IPS DF 6.9 (cell line): ENCODE measurements around the gene MNS1.
"Not testable (repeated sequence)": the region's sequence is repeated elsewhere in the genome, so short reads cannot be mapped to it uniquely, and the experiment has no call there.

Experiments
- DNase-seq: peaks from one replicate; pipeline ENCODE4 v3.0.0-alpha.2; 2013; ENCODE audit warnings: low read depth, low spot score
- H3K27ac ChIP-seq: one replicate; pipeline ENCODE4 v1.5.1; 2013; ENCODE audit warnings: low read length, control low read depth
- H3K27me3 ChIP-seq: 2 replicates; pipeline ENCODE4 v1.6.1; 2013; ENCODE audit warnings: mild to moderate bottlenecking, low read length; ENCODE audit not compliant: control insufficient read depth, insufficient read depth
- H3K36me3 ChIP-seq: 2 replicates; pipeline ENCODE4 v1.6.1; 2013; ENCODE audit warnings: low read length; ENCODE audit not compliant: control insufficient read depth, insufficient read depth
- H3K4me1 ChIP-seq: 2 replicates; pipeline ENCODE4 v1.6.1; 2013; ENCODE audit warnings: low read length; ENCODE audit not compliant: control insufficient read depth, insufficient read depth
- H3K4me3 ChIP-seq: 2 replicates; pipeline ENCODE4 v1.5.1; 2013; ENCODE audit warnings: mild to moderate bottlenecking, low read length
- H3K9me3 ChIP-seq: 2 replicates; pipeline ENCODE4 v1.6.1; 2013; ENCODE audit warnings: low read length, inconsistent platforms; ENCODE audit not compliant: control insufficient read depth, insufficient read depth
- WGBS: extraction: QIAGEN DNeasy Blood & Tissue Kit; methylation state at CpG from one replicate; pipeline ENCODE4 v1.1.7; 2013; ENCODE audit warnings: mixed read lengths, missing lambda C conversion rate; ENCODE audit not compliant: insufficient read length, insufficient coverage; 5-methylcytosine and 5-hydroxymethylcytosine counted together

The MNS1 gene

DNA sequence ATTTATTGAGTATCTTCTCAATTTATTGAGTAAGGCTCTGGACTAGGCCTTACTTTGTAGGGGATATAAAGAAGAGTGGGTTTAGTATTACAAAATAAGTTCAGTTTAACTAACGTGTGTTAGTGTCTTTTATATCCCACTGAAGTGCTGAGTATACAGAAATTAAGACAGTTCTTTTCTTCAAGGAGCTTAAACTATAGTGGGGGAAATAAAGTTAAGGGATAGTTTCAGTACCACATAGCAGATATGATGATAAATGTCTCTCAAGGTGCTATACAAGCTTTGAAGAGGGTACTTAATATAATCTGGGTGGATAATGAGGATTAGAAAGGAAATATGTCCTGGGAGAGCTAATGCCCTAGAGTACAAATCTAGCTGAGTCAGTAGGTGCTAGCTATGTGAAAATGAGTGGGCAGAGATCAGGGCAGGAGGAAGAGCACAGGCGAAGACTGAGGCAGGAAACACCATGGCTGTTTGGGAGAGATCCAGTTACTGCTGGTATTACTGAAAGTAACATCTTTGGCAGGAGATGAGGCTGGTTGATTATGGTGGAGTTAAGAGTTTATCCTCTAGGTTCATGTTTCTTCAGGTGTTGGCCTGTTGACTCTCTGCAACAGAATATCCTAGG lies 53.7 kb downstream of the MNS1 start:
- Histone ChIP-seq H3K4me3 (no peak overlapping the region), H3K27me3 (no peaks in the 10 kb centered on the region), H3K4me1 (no peaks in the 10 kb centered on the region), H3K36me3 (no peaks in the 10 kb centered on the region), H3K27ac (no peak overlapping the region), H3K9me3 (no peaks in the 10 kb centered on the region)
- no peak for DNase-seq
- whole genome bisulfite sequencing, result no CpG with 5 or more reads among the region's 2 CpGs

DNA sequence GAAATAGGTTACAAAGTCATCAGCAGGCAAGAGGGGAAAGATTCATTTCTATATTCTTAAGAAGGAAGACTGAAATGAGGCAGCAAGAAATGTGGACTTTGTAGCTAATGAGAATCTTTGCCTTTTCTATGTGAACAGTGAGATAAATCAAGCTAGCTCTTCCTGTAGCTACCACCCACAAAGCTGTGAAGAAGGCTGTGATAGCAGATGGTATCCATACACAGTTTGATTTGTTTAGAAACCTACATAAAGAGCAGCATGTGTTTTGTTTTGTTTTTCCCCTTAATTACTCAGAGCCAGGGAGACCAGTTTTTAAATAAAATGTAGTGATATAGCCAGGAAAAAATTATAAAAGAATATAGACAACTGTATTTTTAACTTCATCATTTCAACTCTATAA lies 54.2 kb downstream of the MNS1 start:
- no peaks in the 10 kb centered on the region for H3K4me1 ChIP-seq

DNA sequence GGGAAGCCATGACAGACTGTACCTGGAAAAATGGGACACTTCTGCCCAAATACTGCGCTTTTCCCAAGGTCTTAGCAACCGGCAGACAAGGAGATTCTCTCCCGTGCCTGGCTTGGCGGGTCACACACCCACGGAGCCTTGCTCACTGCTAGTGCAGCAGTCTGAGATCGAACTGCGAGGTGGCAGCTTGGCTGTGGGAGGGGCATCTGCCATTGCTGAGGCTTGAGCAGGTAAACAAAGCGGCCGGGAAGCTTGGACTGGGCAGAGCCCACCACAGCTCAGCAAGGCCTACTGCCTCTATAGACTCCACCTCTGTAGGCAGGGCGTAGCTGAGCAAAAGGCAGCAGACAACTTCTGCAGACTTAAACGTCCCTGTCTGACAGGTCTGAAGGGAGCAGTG lies 65.7 kb downstream of the MNS1 start:
- not testable (repeated sequence) for DNase-seq, H3K27ac ChIP-seq, H3K27me3 ChIP-seq, H3K4me3 ChIP-seq, H3K36me3 ChIP-seq, H3K4me1 ChIP-seq, H3K9me3 ChIP-seq
- no CpG with 5 or more reads among the region's 11 CpGs for WGBS

More for the DNA sequence above, 54.2 kb downstream of the MNS1 start:
- no peak overlapping the region for H3K27ac ChIP-seq
- H3K9me3 ChIP-seq, result no peaks in the 10 kb centered on the region
- H3K36me3 ChIP-seq, result no peaks in the 10 kb centered on the region
- no peaks in the 10 kb centered on the region for H3K27me3 ChIP-seq
- no peak overlapping the region for H3K4me3 ChIP-seq
- no peak for DNase-seq

DNA sequence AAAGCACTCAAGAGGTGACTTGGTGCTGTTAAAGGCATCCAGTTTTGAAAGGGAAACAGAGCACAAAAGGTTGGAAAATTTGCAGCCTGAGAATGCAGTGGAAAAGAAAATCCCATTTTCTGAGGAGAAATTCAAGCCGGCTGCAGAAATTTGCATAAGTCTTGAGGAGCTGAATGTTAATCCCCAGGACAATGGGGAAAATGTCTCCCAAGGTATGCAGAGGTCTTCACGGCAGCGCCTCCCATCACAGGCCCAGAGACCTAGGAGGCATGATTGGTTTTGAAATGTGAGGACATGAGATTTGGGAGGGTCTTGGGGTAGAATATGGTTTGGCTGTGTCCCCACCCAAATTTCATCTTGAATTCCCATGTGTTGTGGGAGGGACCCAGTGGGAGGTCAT lies 67.6 kb downstream of the MNS1 start:
- not testable (repeated sequence) for H3K4me3 ChIP-seq, H3K27ac ChIP-seq, H3K27me3 ChIP-seq, DNase-seq, H3K9me3 ChIP-seq, H3K36me3 ChIP-seq, H3K4me1 ChIP-seq
- no CpG with 5 or more reads among the region's 3 CpGs for WGBS

DNA sequence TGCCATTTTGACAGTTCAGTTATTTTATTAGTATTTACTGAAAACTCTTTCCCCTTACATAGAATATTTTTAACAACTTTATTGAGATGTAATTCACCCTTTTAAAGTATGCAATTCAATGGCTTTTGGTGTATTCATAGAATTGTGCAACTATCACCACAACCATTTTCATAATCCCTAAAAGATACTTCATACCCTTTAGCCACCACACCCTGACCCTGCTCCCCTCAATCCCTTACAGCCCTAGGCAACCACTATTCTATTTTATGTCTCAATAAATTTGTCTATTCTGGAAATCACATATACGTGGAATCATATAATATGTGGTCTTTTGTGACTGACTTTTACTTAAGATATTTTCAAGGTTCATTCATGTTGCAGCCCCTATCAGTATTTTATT lies 70.0 kb downstream of the MNS1 start:
- Histone ChIP-seq H3K9me3 (no peaks in the 10 kb centered on the region), H3K4me1 (no peaks in the 10 kb centered on the region), H3K27me3 (no peaks in the 10 kb centered on the region), H3K36me3 (no peaks in the 10 kb centered on the region), H3K27ac (no peak overlapping the region), H3K4me3 (no peak overlapping the region)
- WGBS, result no CpG with 5 or more reads among the region's 1 CpG
- no peak for DNase-seq

DNA sequence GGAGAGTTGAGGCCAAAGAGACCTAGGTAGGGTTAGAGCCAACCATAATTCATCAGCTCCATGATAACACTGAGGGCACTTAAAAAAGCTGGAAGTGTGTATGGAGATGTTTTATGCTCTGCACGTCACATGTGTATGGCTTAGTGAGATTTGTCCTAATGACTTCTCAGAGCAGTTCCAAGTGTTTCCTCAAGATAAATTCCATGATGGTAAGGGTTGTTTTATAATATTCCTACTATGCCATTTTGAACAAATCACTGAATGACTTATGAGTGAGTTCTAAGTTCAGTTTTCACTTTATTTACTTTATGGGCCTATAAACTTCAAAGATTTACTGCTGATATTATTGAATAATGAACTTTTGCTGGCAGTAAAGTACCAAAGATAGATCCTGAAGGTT lies 71.7 kb downstream of the MNS1 start:
- H3K27ac ChIP-seq, result no peak overlapping the region
- WGBS, result no CpG with 5 or more reads among the region's 1 CpG
- no peaks in the 10 kb centered on the region for H3K36me3 ChIP-seq

DNA sequence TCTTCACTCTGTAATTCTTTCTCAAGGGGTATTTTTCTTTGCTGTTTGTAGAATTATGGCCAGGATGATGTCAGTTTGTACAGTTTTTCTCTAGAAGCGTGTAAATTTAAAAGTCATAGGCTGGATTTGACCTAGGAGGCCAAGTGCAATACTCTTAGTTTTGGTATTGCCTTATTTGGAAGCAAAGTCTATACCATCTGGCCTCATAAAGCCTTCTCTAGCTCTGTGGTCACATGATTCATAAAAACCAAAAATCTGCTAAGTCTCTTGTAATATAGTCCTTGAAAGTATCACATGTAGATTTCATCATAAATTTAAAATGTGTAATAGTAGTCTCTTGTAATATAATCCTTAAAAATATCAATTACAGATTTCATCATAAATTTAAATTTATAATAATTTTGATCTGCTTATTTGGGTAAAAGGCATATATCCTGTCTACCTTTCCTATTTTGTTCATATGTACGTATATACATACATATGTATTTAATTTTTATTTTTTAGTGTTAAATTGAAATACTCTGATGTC lies 74.1 kb downstream of the MNS1 start:
- H3K36me3 ChIP-seq, result no peaks in the 10 kb centered on the region
- no peaks in the 10 kb centered on the region for H3K9me3 ChIP-seq
- H3K27ac ChIP-seq, result no peak overlapping the region
- H3K27me3 ChIP-seq, result no peaks in the 10 kb centered on the region
- no peaks in the 10 kb centered on the region for H3K4me1 ChIP-seq
- H3K4me3 ChIP-seq, result no peak overlapping the region
- DNase-seq, result no peak
- WGBS, result no CpG with 5 or more reads among the region's 2 CpGs

More for the DNA sequence above, 71.7 kb downstream of the MNS1 start:
- H3K4me1 ChIP-seq, result no peaks in the 10 kb centered on the region
- no peaks in the 10 kb centered on the region for H3K9me3 ChIP-seq
- no peak for DNase-seq
- H3K27me3 ChIP-seq, result no peaks in the 10 kb centered on the region
- H3K4me3 ChIP-seq, result no peak overlapping the region

DNA sequence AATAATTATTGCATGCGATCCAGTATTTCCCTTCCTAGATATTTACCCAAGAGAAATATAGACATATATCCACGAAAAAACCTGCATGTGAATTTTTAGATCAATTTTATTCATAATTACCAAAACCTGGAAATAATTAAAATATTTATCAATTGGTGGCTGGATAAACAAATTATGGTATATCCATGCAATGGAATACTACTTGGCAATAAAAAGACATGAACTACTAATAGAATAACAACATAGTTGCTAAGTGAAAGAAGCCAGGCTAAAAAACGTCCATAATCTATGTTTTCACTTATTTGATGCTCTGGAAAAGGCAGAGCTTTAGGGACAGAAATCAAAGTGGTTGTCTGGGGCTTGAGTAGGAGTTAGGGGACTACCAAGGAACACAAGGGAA lies 79.0 kb downstream of the MNS1 start:
- DNase-seq, result no peak

DNA sequence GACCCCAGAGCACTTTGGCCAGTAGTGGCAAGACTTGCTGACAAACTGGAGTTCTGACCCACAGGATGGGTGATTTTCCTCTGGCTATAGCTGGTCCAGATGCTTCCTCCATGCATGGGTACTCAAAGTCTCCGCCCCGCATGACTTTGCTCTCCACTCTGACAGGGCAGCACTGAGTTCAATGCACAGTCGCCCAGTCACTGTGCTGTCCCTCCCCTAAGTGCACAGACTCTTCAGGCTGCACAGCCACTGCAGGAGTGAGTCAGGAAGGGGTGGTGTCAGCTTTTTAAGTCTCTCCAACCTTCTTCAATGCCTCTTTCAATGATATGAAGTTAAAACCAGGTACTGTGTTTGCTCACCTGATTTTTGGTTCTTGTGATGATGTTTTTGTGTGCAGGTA lies 81.9 kb downstream of the MNS1 start:
- no peaks in the 10 kb centered on the region for H3K27me3 ChIP-seq
- H3K36me3 ChIP-seq, result no peaks in the 10 kb centered on the region
- no peaks in the 10 kb centered on the region for H3K4me1 ChIP-seq
- DNase-seq, result no peak
- H3K4me3 ChIP-seq, result no peak overlapping the region
- no CpG with 5 or more reads among the region's 3 CpGs for WGBS
- no peaks in the 10 kb centered on the region for H3K9me3 ChIP-seq
- no peak overlapping the region for H3K27ac ChIP-seq

More for the DNA sequence above, 79.0 kb downstream of the MNS1 start:
- H3K27ac ChIP-seq, result no peak overlapping the region
- no CpG with 5 or more reads among the region's 3 CpGs for WGBS
- H3K36me3 ChIP-seq, result no peaks in the 10 kb centered on the region
- no peaks in the 10 kb centered on the region for H3K9me3 ChIP-seq
- no peaks in the 10 kb centered on the region for H3K4me1 ChIP-seq
- no peak overlapping the region for H3K4me3 ChIP-seq
- H3K27me3 ChIP-seq, result no peaks in the 10 kb centered on the region
